HS-27A (cell line): Measurements from ENCODE around the gene DDX11.
"Not testable (repeated sequence)": the region's sequence is repeated elsewhere in the genome, so short reads cannot be mapped to it uniquely, and the experiment has no call there.

Experiments
- DNase-seq: peaks from one replicate; pipeline ENCODE4 v3.0.0-alpha.2; 2012; ENCODE audit warnings: low read depth, missing footprints

DDX11 gene

GRCh38 chr12:31124158-31124557 lies 50.5 kb downstream of the DDX11 start:
- DNase-seq: not testable (repeated sequence)

DNA sequence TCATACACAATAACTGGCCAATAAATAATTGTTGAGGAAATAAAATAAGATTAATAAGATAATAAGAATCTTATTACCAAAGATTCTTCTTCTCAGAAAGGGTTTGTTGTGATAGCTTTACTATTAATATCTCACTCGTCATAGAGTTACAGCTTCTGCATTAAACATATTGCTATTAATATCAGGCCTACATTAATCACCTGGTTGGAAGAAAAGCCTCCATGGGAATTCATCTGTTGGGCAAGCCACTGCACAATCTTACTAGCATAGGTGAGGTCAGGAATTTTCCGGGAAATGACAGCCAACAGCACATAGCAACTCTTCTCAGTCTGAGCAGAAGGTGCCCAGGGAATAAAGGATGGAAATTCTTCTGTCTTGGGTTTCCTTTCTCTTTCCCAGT lies 51.5 kb downstream of the DDX11 start:
- DNase-seq: not testable (repeated sequence)

DNA sequence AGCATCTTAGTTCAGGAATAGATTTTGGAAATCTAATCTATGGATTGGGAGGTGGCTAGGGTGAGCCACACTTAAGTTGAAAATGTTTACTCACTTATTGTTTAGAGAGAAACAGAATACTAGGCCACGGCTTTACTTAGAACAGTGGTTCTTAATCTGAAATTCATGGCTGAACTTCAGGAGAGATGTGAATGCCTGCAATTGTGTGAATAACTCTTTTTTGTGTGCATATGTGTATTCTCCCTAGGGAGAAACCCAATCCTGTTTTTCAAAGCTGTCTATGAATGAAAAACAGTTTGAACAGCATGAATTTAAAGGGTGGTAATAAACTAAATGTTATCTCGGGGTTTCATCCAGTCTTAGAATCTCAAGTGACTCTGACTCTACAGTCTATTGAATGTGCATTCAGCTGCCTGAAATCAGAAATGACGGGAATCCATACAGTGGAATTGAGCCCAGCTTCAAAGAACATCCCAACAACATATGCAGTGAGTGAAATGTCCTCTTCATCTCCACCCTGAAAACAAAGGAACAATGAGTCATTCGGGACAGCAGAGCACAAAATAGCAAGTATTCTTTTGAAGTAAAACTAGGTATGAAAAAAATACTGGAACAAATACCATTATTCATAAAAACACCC lies 53.7 kb downstream of the DDX11 start:
- DNase-seq: not testable (repeated sequence)

GRCh38 chr12:31136581-31136980 lies 62.9 kb downstream of the DDX11 start:
- DNase-seq: not testable (repeated sequence)

DNA sequence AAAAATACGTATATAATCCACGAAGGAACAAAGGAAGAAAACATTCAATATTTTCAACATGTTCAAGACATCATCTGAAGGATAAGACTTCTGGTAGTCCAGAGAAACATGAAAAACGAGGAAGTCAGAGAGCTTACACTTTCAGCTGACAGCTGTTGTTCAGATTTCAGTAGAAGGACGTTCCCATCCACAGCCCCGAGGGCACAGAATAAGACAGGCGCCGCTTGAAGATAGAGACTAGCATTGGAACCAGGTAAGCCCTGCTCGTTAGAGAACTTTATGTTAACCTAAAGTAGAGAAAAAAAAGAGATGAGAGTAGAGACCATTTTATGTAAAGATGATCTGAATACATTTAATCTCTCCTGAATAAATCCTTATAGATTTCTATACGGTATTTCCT lies 71.1 kb downstream of the DDX11 start:
- DNase-seq: not testable (repeated sequence)

- not testable (repeated sequence) for DNase-seq
Measured at GRCh38 chr12:31145296-31145695, 71.6 kb downstream of the DDX11 start.

GRCh38 chr12:31147415-31147814 lies 73.8 kb downstream of the DDX11 start:
- DNase-seq: not testable (repeated sequence)

DNA sequence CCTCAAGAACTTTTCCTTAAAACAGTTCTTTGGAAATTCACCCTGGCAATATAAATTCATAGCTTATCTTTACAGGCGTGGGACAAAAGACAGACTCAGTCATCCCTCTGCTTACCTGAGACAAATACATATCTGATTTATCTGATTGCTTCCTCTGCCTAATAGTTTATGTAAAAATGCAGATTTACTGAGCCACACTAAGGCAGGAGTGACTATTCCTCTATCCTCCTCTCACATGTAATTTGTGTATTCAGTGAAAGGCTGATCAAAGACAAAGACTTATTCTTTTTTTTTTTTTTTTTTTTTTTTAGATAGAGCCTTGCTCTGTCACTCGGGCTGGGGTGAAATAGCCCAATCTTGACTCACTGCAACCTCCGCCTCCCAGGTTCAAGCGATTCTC lies 77.1 kb downstream of the DDX11 start:
- not testable (repeated sequence) for DNase-seq
